Tibial nerve (tissue), 4 donors: ENCODE measurements around the gene GRAP. TPM values are rescaled to one million over a fixed set of nuclear protein-coding genes. Genes with fewer than 3 reads are reported as not detected.

Experiments
- DNase-seq, 2 donors: peaks; one replicate each; pipeline ENCODE4 v3.0.0-alpha.2; 2019; ENCODE audit warnings: low spot score in 2 of 2
- H3K27ac ChIP-seq, 4 donors: fragments of 200-600 bp; sonication (generic) in 3 of 4; one replicate each; pipeline ENCODE4 v1.5.1; 2017 to 2019; ENCODE audit warnings: mild to moderate bottlenecking in 1 of 4
- H3K27me3 ChIP-seq, 2 donors: fragments of 200-600 bp; sonication (generic) in 1 of 2; one replicate each; pipeline versions ENCODE4 v1.5.1 to v1.6.0; 2017 to 2019
- H3K36me3 ChIP-seq, 3 donors: fragments of 200-600 bp; sonication (generic); one replicate each; pipeline ENCODE4 v1.5.1; 2018 to 2019
- H3K4me1 ChIP-seq, 4 donors: fragments of 200-600 bp; sonication (generic) in 3 of 4; one replicate each; pipeline ENCODE4 v1.5.1; 2017 to 2019
- H3K4me3 ChIP-seq, 4 donors: fragments of 200-600 bp; sonication (generic) in 3 of 4; one replicate each; pipeline ENCODE4 v1.5.1; 2017 to 2019; ENCODE audit warnings: mild to moderate bottlenecking in 1 of 4, moderate library complexity in 1 of 4
- H3K9me3 ChIP-seq, 4 donors: fragments of 200-600 bp; sonication (generic) in 3 of 4; one replicate each; pipeline ENCODE4 v1.5.1; 2017 to 2019
- EP300 ChIP-seq, 2 donors: sonication (generic); formaldehyde crosslinking; IDR thresholded peaks; one replicate each; pipeline ENCODE4 v1.6.1; 2017; ENCODE audit warnings: antibody characterized with exemption in 2 of 2, mild to moderate bottlenecking in 1 of 2
- POLR2A ChIP-seq, 2 donors: fragments of 450-650 bp; IDR thresholded peaks; one replicate each; pipeline ENCODE4 v1.6.1; 2017; ENCODE audit warnings: antibody characterized with exemption in 2 of 2, mild to moderate bottlenecking in 2 of 2, moderate library complexity in 2 of 2
- WGBS, 2 donors: methylation state at CpG; one replicate each; pipeline ENCODE4 v1.1.5; 2018; 5-methylcytosine and 5-hydroxymethylcytosine counted together
- total RNA-seq, 4 donors: library from RNA; depleted of rRNA; stranded (reverse); fragments of >200 nt; gene quantifications; one replicate each; pipeline ENCODE4 v1.1.0, GENCODE V29; 2016
- TF ChIP-seq, protein P1 (sequence below), 5 experiments: fragments of 200-600 bp in 3 of 5; fragments of 450-650 bp in 2 of 5; sonication (generic) in 3 of 5; IDR thresholded peaks; one replicate each; pipeline ENCODE4 v1.5.1; 2016 to 2019; ENCODE audit warnings: antibody characterized with exemption in 5 of 5, mild to moderate bottlenecking in 3 of 5, moderate library complexity in 2 of 5

Gene GRAP
- total RNA-seq, 4 donors from 2014 or later: 4.6 to 7.5 (median 5.8) TPM

DNA sequence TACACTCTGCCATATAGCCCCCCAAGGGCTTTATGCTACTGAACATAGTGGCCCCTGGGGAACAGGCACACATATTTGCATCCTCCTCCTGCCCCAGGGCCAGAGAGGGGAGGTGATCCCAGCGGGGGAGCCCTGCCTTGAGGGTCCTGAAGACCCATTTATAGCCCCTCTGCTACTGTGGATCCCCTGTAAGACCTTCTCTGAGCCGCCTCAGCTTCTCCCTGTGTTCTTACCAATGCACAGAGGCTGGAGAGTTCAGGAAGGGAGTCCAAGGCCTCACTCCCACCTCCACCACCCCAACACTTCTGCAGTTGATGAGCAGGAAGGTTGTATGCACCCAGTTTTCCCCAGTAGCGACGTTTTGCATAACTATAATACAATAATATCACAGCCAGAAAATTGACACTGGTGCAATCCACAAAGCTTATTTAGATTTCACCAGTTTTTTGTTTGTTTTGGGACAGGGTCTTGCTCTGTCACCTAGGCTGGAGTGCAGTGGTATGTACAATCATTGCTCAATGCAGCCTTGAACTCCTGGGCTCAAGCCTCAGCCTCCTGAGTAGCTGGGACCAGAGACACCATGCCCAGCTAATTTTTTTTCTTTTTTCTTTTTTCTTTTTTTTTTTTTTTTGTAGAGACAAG lies 40.8 kb downstream of the GRAP start:
- Histone ChIP-seq H3K4me1 (peaks cover 0 to 16% (median 7%) of the 10 kb centered on the region in 4 donors), H3K36me3 (no peaks in the 10 kb centered on the region), H3K27ac (no peak overlapping the region), H3K9me3 (peaks cover 0 to 3% (median 0%) of the 10 kb centered on the region in 4 donors), H3K27me3 (peaks cover 0 to 23% of the 10 kb centered on the region in 2 donors), H3K4me3 (no peak overlapping the region)
- no peak for DNase-seq
- 93 to 94% methylated on average over 4 of the region's 4 CpGs for WGBS, 2 donors
- TF ChIP-seq EP300 (IDR thresholded peaks at IDR 0.05): no peak
- no peak for TF ChIP-seq POLR2A (IDR thresholded peaks at IDR 0.05)
- TF ChIP-seq, protein P1, sequence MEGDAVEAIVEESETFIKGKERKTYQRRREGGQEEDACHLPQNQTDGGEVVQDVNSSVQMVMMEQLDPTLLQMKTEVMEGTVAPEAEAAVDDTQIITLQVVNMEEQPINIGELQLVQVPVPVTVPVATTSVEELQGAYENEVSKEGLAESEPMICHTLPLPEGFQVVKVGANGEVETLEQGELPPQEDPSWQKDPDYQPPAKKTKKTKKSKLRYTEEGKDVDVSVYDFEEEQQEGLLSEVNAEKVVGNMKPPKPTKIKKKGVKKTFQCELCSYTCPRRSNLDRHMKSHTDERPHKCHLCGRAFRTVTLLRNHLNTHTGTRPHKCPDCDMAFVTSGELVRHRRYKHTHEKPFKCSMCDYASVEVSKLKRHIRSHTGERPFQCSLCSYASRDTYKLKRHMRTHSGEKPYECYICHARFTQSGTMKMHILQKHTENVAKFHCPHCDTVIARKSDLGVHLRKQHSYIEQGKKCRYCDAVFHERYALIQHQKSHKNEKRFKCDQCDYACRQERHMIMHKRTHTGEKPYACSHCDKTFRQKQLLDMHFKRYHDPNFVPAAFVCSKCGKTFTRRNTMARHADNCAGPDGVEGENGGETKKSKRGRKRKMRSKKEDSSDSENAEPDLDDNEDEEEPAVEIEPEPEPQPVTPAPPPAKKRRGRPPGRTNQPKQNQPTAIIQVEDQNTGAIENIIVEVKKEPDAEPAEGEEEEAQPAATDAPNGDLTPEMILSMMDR (IDR thresholded peaks at IDR 0.05): no peak

DNA sequence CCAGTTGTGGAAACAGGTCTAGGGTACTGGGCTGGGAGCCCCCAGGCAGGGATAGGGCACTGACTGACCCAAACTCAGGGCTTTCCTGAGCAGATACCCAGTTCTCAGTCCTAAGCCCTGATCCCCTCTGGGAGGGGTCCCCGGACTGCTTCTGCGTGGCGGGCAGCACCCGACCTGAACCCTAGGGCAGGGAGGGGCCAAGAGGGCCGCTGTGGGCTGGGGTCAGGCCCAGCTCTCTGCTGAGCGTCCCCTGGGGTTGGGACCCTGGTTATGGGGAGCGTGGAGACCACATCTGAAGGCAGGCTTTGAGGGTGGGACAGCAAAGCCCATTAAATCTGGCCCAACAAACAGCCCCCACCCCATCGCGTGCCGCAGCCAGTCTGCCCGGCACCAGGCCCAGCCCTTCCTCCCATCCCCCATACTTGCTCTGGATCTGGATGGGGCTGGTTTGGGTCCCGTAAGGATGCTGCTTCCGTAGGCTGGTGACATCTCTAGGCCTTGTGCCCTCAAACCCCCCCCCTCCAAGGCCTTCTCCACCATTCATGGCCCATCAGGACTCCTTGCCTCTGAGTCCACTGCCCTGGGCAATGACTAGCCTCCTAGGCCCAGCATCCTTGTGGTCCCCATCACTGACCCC lies 41.5 kb downstream of the GRAP start:
- 75 to 79% methylated on average over 11 of the region's 13 CpGs for WGBS, 2 donors
- Histone ChIP-seq H3K36me3 (no peaks in the 10 kb centered on the region), H3K4me1 (peaks cover 0 to 16% (median 7%) of the 10 kb centered on the region in 4 donors), H3K27me3 (peaks cover 0 to 23% of the 10 kb centered on the region in 2 donors), H3K4me3 (peak overlapping the region in 1 of 4 donors; percentile 29), H3K27ac (peak overlapping the region in 1 of 4 donors; percentile 53), H3K9me3 (peaks cover 0 to 3% (median 0%) of the 10 kb centered on the region in 4 donors)
- TF ChIP-seq EP300 (IDR thresholded peaks at IDR 0.05): no peak
- TF ChIP-seq POLR2A (IDR thresholded peaks at IDR 0.05): no peak
- TF ChIP-seq, protein P1 (IDR thresholded peaks at IDR 0.05): no peak
- DNase-seq: no peak

GRCh38 chr17:19004421-19005136 lies 42.2 kb downstream of the GRAP start, which contains the start of gene FAM83G:
FAM83G (minus strand) TSS chr17:19004764; CDS start chr17:19004041, 723 bp downstream.
- Histone ChIP-seq H3K36me3 (no peaks in the 10 kb centered on the region), H3K27ac (peak within 1 kb of the TSS in 2 of 4 donors; percentile 45 to 74), H3K27me3 (peaks cover 0 to 23% of the 10 kb centered on the region in 2 donors), H3K4me1 (peaks cover 0 to 16% (median 7%) of the 10 kb centered on the region in 4 donors), H3K9me3 (peaks cover 0 to 3% (median 0%) of the 10 kb centered on the region in 4 donors), H3K4me3 (peak within 1 kb of the TSS; percentile 22 to 59 (median 53))
- TF ChIP-seq POLR2A (IDR thresholded peaks at IDR 0.05) (no peak), EP300 (IDR thresholded peaks at IDR 0.05) (no peak)
- TF ChIP-seq, protein P1 (IDR thresholded peaks at IDR 0.05): no peak
- WGBS, 2 donors: 6 to 37% methylated on average over 7 to 51 of the region's 67 CpGs
- DNase-seq: peak; percentile 32 to 46

DNA sequence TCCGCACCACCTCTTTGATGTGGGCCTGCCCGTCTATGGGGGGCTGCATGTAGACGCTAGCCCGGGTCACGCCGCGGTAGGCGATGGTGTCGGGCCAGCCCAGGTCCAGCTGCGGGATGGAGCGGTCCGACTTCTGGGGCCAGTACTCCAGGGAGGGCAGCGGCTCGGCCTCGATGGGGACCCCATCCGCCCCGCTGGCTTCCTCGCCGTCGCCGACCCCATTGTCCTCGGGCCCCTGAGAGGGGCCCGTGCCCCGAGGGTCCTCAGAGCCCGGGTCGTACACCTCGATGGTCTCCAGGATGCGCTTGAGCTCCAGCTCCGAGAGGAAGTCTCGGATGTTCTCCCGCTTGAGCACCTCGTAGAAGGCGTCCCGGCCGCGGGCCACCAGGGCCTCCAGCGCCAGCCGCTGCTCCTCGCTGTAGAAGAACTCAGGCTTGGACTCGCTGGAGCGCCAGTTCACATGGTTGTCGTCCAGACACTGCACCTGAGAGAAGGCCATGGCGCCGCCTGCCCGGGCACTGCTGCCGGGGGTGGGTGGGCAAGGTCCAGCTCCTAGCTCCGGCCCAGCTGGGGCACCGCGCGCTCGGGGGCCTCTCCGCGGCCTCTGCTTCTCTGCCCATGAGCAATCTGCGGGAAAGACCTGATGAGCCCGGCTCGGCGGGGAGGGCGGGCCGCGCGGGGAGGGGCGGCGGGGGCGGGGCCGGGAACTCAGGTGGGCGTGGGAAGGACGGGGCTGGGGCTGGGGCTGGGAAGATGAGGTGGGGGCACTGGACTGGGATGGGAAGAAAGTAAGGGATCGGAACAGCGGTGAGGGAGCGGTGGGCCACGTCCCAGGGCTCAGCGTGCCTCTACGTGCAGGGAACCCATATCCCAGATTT lies 43.0 kb downstream of the GRAP start:
- Histone ChIP-seq H3K9me3 (peaks cover 0 to 3% (median 0%) of the 10 kb centered on the region in 4 donors), H3K27me3 (peaks cover 0 to 23% of the 10 kb centered on the region in 2 donors), H3K4me1 (peaks cover 0 to 16% (median 7%) of the 10 kb centered on the region in 4 donors), H3K36me3 (no peaks in the 10 kb centered on the region), H3K4me3 (peak overlapping the region; percentile 22 to 59 (median 53)), H3K27ac (peak overlapping the region in 2 of 4 donors; percentile 45 to 74)
- no peak for DNase-seq
- TF ChIP-seq POLR2A (IDR thresholded peaks at IDR 0.05) (no peak), EP300 (IDR thresholded peaks at IDR 0.05) (no peak)
- TF ChIP-seq, protein P1 (IDR thresholded peaks at IDR 0.05): no peak
- WGBS, 2 donors: 14 to 21% methylated on average over 30 to 53 of the region's 73 CpGs
